Dermis microvascular lymphatic vessel endothelial cell (primary cell): ENCODE measurements around the gene CPEB2. TPM values are rescaled to one million over a fixed set of nuclear protein-coding genes. Genes with fewer than 3 reads are reported as not detected.

ENCODE experiments used
- DNase-seq, 2 donors: peaks; one replicate each; pipeline versions ENCODE4 v3.0.0 to v3.0.0-alpha.2; 2010; ENCODE audit warnings: low read depth in 2 of 2
- total RNA-seq: library from RNA; depleted of rRNA; stranded (reverse); fragments of >200 nt; gene quantifications from 2 replicates; pipeline ENCODE4 v1.2.1, GENCODE V29; 2014

CPEB2 gene
- total RNA-seq, 1 donor from 2014 or later = 5.1 TPM

DNA sequence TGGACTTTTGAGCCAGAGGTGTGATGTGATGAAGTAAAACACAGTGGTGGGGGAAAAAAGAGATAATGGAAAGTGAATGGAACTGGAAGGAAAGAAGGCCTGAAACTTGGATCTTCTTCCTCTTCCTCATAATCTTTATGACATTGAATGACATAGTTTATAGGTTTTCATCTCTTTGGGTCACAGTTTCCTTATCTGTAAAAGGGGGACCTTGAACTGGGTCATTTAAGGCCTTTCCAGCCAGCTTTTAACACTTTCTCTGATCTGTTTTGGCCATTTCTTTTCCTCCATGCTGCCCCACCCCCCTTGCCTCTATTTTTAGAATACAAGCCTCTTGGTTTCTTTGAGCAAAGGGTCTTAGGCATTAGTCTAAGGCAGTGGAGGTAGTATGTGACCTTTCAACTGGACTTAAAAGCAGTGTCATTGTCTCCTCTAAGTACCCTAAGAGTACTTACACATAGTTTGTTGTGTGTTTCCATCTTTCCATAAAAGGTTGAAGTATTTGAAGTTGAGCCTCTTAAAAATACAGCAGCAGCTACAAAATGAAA lies 7.8 kb downstream of the CPEB2 start:
- no peak for DNase-seq

DNA sequence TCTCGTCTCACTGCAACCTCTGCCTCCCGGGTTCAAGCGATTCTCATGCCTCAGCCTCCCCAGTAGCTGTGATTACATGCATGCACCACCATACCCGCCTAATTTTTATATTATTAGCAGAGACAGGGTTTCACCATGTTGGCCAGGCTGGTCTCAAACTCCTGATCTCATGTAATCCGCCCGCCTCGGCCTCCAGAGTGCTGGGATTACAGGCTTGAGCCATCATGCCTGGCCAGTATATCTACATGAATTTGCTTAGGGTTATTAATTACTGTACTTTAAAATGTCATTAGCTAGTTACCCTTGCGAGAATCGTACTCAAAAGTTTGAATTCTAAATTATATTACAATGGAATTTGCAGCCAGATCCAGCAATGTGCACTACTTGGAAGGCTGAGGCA lies 8.9 kb downstream of the CPEB2 start:
- DNase-seq = no peak

DNA sequence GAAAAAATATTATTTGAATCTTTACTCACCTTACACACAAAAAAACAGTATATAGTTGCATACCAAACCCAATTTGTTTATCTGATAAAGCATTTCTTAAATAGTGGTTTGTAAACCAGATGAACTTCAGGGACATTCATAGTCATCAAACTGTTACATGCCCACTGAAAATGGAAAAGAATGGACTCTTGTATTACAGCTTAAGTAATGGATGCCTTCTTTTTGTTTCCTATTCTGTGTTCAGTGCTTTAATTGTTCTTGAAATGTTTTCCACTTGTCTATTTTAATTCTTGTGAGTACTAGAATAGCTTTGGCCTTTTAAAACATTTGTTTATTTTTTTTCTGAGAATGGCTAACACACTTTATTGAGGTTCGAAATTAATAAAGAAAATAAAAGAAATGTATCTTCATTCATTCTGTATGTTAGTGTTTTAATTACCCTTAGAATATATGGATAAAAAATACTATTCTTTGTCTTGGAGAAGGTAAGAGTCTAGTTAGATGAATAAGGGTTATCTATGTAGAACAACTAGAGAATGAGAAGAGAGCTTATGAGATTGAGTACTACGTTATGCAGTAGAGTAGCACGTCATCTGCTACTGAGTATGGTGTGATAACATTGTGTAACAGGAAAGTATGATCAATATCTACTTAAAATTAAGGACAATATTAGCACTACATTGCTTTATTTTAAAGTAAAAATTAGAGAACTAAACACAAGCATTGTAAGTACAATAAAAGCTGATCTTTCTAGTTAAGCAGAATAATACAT lies 9.9 kb downstream of the CPEB2 start:
- no peak for DNase-seq

DNA sequence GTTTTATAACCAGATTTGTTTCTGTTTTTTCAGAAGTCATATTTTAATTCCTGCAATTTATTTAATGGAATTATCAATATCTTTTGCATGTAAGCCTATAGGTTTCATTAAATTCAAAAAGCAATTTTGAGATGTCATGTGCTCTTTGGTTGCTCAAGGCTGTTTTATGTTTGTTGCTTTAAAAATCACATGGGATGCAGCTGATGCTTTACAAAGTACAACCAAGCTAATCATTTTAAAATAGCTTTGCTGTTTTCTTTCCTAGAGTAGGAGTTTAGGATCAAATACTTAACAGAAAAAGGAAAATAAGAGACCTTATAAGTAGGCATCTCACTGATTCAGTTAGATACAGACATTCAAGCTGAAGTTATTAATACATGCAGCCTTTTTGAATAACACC lies 11.3 kb downstream of the CPEB2 start:
- DNase-seq = no peak

DNA sequence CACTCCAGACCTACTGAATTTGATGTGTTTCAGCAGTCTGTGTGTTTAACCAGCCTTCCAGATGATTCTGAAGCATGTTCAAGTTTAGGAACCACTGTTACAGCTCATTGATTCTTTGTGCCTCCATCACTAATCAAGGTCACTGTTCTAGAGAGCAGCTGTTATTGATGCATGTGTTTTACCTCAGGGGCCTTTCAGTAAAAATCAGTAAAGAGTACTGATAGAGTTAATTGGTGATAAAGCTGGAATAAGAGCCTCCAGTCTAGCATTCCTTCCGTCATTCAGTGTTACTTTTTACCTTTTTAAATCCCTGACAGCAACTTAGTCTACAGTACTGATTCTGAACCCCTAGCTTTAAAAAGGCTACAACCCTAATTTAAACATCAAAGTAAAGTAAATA lies 12.9 kb downstream of the CPEB2 start:
- no peak for DNase-seq

DNA sequence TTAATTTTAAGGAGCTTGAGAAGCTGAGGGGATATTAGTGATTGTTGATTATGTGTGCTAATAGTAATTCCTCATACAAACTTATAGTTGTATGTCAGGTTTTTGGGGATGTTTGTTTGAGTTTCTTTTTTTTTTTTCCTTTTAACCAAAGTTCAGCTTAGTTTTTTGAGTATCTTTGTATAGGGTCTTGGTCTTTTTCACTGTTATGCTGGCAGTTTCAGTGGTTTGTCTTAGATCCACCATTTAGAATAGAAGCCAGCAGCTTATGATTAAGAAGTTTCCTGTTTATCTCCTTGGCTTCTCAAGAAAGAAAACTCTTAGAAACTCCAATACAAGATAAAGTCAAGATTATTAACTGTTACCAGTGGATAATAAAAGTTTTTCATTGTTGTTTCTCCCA lies 16.1 kb downstream of the CPEB2 start:
- peak in 1 of 2 donors; percentile 17 for DNase-seq

DNA sequence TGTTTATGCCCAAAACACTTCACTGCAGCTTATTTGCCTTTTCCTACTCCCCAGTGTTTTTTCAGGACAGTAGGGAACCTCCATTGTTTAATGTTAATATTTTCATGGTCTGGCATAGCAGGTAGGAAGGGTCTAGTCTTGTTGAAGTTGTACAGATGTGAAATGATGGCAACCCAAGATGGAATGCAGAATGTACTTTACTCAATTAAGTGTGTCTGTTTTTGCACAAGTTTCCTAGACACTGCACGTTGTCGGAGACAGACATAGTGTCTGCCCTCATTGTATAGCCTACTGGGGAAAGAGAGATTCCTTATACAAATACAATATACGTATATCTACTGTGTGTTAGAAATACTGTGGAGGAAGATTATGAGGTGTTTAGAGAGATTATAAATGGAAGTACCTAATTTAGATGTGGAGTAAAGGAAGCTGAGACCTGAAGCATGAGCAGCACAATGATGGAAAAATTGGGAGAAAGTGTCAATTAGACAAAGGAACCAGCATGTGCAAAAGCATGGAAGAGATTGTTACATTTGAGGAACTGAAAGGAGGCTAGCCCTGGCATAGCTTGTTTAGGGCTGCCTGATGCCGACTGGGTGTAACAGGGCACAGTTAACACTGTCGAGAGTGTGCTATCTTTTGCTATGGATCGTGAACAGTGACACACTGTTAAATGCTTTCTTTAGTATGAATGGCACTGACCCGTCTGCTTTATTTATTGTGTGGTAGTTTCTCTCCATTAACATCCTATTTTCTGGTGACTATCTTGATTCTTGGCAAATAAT lies 18.4 kb downstream of the CPEB2 start:
- DNase-seq = no peak

DNA sequence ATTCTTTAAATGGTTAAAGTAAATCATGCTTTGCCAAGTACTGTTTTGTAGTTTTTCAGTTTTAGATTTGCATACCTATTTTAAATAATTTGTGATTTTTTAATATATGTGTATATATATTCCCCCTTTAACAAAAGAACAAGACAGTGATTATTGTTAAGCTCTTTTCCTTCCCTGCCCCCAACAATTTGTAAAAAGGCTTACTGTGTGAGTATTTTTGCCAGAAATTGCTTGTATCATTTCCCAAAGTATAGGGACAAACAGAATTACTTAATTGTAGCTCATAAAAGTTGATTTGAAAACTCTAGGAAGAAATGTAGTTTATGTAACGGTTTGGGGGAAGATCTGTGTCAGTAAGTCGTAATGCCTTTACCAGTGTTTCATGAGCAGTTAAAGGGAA lies 19.0 kb downstream of the CPEB2 start:
- no peak for DNase-seq

DNA sequence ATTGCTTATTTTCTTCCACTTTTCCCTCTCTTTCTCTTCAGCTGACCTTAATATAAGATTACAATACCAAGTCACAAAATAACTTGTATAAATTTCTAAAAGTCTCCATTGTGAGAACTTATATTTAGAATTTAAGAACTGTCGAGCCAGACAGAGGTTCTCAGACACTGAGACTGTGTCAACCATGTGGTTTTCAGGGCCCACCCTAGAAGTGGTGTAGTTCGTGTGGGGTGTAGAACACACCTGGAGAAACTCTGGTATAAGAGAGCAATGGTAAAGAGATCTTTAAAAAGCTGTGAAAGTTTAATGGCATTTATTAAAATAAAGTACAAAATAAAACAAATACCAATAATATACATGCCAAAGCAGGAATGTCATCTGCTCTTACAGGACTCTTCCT lies 19.7 kb downstream of the CPEB2 start:
- DNase-seq = no peak

DNA sequence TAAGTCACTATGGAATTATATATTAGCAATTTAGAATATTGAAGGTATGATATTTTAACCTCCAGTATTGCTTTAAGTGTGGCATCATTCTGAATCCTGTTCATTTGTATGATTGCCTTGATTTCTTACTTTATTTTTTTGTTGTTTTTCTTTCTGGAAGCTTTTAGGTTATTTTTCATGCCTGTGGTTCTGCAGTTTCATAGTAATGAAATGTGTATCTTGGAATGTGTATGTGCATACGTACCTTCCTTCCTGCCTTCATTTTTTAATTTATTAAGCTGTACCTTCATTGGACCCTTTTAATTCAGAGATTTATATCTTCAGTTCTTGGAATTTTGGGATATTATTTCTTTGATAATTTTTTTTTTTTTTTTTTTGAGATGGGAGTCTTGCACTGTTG lies 22.1 kb downstream of the CPEB2 start:
- DNase-seq = no peak

DNA sequence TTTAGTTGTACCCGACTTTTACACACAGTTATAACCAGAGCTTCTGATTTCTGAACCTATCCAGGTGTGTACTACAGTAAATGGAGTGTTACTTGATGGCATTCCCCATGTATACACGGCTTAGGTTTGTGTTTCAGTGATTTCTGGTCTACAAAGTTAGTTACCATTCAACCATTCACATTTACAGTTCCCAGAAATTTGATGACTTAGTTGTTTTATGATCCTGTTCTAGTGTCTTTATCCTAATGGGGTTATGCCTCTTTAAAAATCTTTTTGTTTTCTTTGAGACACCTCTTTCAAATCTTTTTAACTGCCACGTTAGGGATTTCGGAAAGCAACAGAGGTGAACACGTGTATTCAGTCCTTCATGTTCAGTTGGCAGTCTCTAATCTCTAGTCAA lies 23.4 kb downstream of the CPEB2 start:
- DNase-seq = no peak

DNA sequence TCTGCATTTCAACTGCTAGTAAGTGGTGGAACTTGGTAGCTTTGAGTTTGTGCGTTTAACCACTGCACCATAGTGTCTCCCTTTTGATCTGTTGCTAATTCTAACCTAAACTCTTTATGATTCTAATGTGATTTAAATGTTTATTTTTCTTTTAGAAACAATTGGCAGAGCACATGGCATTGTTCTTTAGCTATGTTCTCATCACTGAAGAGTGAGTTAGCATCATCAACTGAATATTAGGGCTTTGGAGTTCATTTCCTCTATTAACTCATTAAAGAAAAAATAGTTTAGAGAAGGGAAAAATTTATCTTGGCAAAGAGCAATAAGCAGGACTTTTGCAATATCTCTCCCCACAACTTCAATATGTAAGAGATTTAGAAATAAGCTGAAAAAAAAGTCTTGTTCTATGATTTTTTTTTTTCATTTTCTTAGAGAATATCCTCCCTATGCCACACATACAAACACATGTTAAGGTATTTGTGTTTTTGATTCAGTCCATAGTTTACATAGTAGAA lies 25.7 kb downstream of the CPEB2 start:
- DNase-seq = peak in 1 of 2 donors; percentile 53

DNA sequence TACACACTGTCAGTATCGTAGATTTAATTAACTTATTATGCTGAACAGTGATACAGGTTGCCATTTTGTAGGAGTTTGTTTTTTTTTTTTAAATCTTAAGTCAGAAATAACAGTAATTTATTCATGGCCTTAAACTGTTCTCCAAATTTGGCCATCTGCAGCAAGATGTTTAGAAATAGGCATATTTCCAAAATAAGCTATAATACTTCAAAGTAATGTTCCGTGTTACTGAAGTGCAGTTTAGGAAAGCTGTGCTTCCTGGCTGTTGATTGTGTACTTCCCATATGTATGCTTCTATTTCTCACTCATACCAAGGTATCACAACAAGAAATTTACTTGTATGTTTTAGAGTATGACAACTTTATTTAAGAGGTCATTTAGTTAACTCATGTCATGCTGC lies 28.9 kb downstream of the CPEB2 start:
- no peak for DNase-seq

DNA sequence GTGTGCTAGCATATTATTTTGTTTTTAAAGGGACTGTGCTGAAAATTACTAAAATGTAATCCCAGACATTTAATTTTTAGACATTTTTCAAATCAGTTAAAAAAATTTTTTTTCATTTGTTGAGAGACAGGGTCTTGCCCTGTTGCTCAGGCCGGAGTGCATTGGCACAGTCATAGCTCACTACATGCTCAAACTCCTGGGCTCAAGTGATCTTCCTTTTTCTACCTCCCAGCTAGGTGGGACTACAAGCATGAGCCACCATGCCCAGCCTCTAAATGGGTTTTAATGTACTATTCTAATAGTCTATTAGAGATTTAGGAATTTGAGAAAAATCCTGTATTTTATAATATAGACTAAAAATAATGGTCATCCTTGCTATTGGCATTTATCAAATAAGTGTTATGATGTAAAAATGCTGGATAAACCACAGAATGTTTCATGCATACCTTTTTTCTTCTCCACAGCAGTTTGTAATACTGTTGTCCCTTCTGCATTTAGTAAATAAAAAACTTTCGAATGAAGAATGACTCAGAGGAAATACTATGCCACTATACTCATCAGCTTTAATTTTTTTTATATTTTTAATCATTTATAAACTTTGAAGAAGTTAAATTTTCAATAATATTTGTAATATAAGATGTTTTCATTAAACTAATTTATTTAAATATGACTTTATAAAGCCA lies 29.9 kb downstream of the CPEB2 start:
- DNase-seq = peak in 1 of 2 donors; percentile 19

DNA sequence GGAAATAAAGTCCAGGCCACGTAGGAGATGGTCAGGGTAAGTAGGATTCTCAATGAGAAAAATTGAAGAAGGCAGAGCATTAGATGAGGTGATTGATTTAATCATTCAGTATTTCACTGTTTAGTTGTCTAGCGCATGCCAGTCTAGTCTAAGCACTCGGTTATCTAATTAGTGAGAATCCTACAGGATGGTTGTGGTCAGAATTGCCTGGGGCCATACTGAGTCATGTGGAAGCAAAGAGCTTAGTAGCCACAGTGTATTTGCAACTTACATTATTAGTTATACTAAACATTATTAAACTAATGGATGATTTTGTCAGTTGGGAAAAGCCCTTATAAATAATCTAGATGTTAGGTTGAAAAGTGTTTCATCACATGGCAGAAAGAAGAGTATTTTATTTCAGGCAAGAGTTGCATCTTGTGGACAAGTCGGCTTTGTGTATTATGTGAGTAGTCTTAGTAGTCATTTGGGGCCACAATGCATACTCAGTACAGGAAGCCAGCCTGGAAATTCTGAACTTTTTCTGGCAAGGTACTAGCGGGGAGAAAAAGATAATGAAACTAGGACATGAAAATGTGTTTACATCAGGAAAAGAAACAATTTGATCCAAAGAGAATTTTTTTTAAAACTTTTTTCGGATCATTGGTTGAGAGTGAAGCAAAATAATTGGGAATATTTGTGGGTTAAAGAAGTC lies 31.9 kb downstream of the CPEB2 start:
- peak; percentile 69 to 76 for DNase-seq

DNA sequence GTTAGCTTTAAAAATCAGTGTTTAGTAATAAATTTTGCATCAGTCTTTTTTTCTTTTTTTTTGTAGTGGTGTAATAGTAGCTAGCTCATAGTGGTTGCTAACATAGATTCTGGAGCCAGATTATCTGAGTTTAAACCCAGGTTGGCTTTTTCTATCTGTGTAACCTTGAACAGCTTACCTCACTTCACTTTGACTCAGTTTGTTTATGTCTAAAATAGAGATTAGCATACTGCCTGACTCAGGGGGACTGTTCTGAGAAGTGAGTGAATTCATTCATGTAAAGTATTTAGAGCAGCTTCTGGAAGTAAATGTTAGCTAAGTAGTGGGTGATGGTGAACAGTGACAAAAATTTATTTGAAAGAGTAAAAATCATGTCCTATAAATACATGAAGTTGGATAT lies 32.9 kb downstream of the CPEB2 start:
- DNase-seq = peak in 1 of 2 donors; percentile 17

DNA sequence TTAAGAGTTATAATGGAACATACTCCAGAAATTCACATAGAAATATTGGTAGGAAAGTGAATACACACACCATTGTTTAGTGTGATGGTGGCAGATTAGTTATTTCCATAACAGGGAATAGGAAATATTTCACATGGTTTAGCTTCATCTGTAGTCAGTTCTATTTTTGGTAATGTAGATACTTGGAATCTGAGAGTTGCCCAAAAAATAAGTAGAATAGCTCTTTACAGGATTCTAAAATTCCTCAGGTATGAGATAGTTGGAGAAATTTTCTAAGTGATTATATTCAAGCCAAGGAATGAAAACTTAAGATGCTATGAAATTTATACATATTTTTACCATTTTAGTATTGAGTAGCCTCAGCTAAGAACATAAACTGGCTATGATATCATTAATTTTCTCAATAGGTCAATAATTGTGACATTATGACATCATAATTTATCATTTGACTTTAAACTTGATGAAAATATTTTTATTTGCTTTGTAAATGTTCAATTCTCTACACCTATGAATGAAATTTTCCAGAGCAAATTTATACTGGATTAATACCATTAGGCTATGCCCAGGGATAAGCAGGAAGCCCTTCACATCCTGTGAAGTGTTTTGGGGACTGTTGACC lies 35.8 kb downstream of the CPEB2 start:
- no peak for DNase-seq

DNA sequence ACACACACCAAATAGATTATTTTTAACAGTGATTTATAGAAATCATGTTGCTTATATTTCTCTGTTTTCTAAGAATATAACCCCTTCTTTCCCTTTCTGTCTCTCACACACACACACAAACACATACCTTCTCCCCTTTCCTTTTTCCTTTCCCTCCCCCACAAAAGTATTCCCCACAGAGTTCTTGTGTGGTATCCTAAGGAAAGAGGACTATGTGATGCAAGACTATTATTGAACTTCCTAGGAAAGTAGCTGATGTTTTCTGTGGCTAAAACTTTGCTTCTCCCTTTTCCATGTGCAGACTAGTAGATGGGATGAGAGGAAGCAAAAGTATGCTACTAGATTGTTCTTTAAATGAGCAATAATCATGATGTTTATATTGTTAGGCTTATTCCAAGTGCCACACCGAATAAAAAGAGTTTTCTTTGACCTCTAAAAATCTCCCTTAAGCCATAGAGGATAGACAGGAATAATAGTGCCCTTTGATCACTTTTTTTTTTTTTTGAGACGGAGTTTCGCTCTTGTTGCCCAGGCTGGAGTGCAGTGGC lies 38.7 kb downstream of the CPEB2 start:
- DNase-seq = no peak

DNA sequence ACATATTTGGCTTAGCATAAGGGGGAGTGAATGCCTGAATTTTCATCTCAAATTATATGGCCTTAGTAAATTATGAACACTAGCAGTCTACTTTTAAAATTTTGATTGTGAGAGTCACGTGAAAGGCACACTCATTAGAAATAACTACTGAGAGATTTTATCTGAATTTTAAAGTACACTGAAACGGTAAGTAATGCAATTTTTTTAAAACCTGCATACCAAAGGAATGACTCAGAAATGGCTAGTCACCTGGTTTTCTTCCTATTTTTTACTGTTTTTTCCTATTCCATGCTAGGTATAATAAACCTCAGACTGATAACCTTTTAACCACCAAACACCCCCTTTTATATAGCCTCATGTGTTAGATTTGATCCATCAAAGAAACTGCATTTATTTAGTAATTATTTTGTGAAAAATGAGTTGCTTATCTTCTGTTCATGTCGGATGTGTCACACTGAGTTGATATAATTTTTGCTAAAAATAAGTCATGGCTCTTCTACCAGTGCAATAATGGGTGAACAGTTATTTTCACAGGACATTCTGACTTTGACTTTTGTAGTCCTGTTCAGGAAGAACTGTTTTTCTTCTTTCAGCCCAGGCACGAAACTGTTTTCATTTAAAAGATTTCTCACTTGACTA lies 40.4 kb downstream of the CPEB2 start:
- DNase-seq = peak in 1 of 2 donors; percentile 52

DNA sequence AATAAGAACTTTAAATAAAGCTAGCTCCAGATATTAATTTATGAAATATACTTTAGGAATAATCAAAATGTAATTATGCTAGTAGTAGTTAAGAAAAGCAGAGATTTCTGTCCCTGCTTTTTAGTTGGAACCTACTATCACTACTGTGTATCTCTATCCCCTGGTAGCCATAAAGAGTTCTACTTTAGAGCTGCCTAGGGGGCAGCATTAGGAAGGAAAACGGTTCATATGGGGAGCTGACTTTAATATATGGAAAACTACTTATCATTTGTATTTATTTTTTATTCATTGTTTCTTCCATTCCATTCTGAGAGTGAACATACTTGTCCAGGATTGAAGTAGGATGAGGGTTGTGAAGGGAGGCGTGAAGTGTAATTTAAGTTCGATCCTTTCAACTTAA lies 40.9 kb downstream of the CPEB2 start:
- DNase-seq = peak in 1 of 2 donors; percentile 47
